ENCODE data around the gene ZNF106.

The ZNF106 gene

GRCh38 chr15:42498212-42499068, 7.5 kb upstream of the ZNF106 start:
- TF ChIP-seq, protein P1, sequence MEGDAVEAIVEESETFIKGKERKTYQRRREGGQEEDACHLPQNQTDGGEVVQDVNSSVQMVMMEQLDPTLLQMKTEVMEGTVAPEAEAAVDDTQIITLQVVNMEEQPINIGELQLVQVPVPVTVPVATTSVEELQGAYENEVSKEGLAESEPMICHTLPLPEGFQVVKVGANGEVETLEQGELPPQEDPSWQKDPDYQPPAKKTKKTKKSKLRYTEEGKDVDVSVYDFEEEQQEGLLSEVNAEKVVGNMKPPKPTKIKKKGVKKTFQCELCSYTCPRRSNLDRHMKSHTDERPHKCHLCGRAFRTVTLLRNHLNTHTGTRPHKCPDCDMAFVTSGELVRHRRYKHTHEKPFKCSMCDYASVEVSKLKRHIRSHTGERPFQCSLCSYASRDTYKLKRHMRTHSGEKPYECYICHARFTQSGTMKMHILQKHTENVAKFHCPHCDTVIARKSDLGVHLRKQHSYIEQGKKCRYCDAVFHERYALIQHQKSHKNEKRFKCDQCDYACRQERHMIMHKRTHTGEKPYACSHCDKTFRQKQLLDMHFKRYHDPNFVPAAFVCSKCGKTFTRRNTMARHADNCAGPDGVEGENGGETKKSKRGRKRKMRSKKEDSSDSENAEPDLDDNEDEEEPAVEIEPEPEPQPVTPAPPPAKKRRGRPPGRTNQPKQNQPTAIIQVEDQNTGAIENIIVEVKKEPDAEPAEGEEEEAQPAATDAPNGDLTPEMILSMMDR (IDR thresholded peaks at IDR 0.05; ENCODE audit: control insufficient read depth, extremely low read depth, insufficient read depth) = no peak
- no peak for DNase-seq (ENCODE audit: low read depth)
- no peak overlapping the region for H3K4me3 ChIP-seq (ENCODE audit: low read depth, low read length)

DNA sequence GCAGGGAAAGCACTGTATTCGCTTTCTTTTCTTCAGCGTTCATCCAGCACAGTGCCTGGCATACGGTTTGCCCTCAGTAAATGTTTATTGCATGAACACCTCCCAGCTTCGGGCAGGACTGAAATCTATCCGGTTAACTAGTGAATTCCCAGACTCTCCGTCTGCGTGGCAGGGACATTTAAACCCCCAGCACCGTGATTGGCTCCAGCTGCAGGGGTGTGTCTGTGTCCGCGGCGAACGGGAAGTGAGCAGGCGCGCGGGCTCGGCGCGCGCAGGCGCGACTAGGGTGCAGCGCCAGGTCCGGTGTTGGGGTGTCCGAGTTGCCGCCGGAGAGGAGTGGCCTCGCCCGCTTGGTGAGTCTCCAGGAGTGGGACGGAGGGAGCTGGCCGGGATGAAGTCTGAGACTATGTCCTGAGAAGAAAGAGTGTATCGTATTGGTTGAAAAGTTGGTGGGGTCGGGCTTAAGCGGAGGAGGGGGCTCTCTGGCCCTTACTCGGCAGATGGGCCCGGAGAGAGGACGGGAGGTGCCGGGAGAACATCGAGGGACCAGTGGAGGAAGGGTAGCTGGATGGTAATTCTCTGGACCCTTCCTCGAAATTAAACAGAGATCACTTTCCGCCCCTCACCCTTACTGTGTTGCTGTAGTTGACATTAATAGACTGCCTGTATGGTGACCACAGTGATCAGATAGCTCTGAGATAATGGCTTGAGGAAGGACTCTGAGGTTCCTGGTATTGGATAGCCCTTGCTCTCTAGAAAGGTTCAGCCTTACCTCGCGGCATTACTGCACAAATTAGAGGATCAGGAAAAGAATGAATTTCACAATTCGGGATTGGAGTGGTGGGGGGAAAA, 4.6 kb upstream of the ZNF106 start, which contains the start of gene SNAP23:
SNAP23 (plus strand) TSS at position 274 of the 852 bp plus-strand sequence. CDS start 16,213 bp downstream, outside the sequence.
- peak; percentile 92 for DNase-seq (ENCODE audit: low read depth)
- H3K4me3 ChIP-seq (ENCODE audit: low read depth, low read length) = peak within 1 kb of the TSS; percentile 74
- TF ChIP-seq, protein P1 (IDR thresholded peaks at IDR 0.05; ENCODE audit: control insufficient read depth, extremely low read depth, insufficient read depth) = no peak

DNA sequence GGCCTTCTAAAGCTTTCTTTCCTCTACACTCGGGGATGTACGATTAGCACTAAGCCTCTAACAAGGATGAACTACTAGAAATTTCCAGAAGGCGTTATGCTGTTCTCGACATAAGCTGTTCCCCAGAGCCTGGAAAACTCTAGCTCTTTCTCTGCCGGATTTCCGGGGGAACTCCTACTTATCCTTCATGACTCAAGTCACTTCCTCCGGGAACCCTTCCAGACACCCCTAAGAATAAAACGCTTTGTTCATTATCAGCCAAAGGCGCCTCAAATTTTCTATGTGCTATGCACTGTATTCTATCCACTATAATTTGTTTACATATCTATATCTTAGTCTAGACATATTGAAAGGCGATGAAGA, 4.0 kb upstream of the ZNF106 start:
- TF ChIP-seq, protein P1 (IDR thresholded peaks at IDR 0.05; ENCODE audit: control insufficient read depth, extremely low read depth, insufficient read depth) = no peak
- DNase-seq (ENCODE audit: low read depth) = no peak

GRCh38 chr15:42493679-42494078, 2.7 kb upstream of the ZNF106 start:
- H3K4me3 ChIP-seq (ENCODE audit: low read depth, low read length) = no peak overlapping the region
- no peak for DNase-seq (ENCODE audit: low read depth)
- TF ChIP-seq, protein P1 (IDR thresholded peaks at IDR 0.05; ENCODE audit: control insufficient read depth, extremely low read depth, insufficient read depth) = no peak

More for the DNA sequence above, 4.0 kb upstream of the ZNF106 start:
- H3K4me3 ChIP-seq (ENCODE audit: low read depth, low read length) = peak overlapping the region; percentile 74

- peak overlapping the region; percentile 95 for H3K4me3 ChIP-seq (ENCODE audit: low read depth, low read length)
- DNase-seq (ENCODE audit: low read depth) = no peak
- TF ChIP-seq, protein P1 (IDR thresholded peaks at IDR 0.05; ENCODE audit: control insufficient read depth, extremely low read depth, insufficient read depth) = no peak
These were observed 741 bp upstream of the ZNF106 start for GRCh38 chr15:42491539-42492225.

DNA sequence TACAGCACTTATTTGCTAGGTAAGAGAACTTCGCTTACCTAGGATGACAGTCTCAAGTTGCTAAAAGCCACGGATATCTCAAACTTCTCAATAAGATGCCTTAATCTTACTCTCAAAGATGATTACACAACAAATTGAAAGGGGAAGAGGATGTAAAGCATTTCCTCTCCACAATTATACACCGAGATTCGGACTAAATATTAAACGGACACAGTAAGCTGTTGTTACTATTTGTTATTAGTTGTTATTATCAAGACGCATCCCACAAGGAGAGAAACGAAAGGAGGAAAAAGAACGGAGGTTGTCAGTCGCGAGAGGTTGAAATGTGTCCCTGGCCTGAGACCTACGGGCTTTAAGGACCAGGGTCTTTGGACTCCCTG, 660 bp downstream of the ZNF106 start:
- peak overlapping the region; percentile 95 for H3K4me3 ChIP-seq (ENCODE audit: low read depth, low read length)
- DNase-seq (ENCODE audit: low read depth) = no peak

More for the DNA sequence above, 660 bp downstream of the ZNF106 start:
- TF ChIP-seq, protein P1 (IDR thresholded peaks at IDR 0.05; ENCODE audit: control insufficient read depth, extremely low read depth, insufficient read depth) = no peak

Data from LNCaP clone FGC (cell line).